GM19467 (cell line): ENCODE measurements around the gene HES2.
"Not testable (repeated sequence)": the region's sequence is repeated elsewhere in the genome, so short reads cannot be mapped to it uniquely, and the experiment has no call there.

ENCODE experiments used
- ATAC-seq: cut with Tn5 transposase; IDR thresholded peaks from one replicate; pipeline ENCODE4 v1.9.1; 2021; ENCODE audit warnings: mild to moderate bottlenecking, moderate library complexity; ENCODE audit not compliant: unreplicated experiment

HES2 gene

DNA sequence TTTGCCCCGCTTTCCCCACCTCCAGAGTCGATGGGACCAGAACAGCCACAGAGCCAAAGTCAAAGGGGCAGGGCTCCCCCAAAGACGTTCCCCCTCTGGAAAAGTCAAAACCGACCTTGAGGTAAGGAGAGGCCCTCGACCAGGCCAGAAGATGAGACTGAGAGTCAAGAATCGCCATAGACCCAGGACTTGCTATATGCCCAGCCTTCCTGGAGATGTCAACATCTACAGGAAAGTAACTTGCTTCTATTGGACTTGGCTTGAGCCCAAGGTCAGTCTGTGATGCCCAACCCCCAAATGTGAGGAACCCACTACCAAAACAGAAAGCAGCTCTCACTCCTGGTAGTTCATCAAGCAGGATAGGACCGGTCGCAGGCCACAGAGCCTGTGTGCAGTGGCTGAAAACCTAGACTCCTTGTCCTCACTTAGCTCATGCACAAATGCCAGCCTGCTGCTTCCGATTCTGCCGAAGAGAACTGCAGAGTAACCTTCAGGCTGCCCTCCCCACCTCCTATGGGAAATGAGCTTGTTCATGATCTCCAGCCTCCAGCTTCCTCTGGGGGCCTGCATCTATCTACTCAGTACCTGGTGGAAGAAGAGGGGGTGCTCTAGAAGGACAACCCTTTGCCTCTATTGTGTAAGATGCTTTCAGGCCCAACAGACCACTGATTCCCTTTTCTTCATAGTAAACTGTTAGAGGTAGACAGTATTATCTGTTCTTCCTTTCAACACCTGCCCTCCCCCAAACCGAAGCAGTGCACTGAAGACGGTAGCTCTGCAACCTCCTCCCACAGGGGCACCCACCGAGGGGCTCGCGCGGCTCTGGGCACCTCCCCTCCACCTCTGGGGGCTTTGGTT is 27.5 kb downstream of the HES2 start:
- no peak for ATAC-seq

DNA sequence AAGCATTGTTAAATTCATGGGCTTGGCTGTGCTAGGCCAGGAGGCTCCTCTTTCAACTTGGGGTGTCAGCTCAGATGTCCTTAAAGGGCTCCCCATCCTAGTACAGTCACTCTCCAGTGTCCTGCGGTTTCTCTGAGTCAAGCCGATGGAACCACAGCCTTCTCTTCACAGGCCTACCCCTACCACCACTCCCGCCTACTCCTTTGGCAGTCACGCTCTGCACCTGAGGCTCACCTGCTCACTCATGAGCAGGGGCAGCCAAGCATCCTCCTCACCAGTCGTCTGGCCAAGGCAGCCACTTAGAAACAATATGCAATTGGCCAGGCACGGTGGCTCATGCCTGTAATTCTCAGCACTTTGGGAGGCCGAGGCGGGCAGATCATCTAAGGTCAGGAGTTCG is 29.7 kb downstream of the HES2 start:
- no peak for ATAC-seq

DNA sequence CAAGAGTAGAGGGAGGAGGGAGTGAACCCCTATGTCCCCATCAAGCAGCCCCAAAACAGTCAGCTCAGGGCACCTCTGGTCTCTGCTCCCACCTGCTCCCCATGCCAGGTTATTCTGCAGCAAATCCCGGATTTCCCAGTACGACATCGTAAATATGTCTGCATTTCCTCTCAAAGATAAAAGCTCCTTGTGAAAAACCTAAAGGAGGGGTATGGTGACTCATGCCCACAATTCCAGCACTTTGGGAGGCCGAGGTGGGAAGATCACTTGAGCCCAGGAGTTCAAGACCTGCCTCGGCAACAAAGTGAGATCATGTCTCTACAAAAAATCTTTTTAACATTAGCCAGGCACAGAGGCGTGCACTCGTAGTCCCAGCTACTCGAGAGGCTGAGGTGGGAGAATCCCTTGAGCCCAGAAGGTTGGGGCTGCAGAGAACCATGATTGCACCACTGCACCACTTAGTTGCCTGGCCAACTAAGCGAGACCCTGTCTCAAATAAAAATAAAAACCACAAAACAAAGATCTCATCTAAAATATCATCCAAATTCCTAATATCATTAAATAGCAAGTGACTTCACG is 33.3 kb downstream of the HES2 start:
- ATAC-seq: no peak

DNA sequence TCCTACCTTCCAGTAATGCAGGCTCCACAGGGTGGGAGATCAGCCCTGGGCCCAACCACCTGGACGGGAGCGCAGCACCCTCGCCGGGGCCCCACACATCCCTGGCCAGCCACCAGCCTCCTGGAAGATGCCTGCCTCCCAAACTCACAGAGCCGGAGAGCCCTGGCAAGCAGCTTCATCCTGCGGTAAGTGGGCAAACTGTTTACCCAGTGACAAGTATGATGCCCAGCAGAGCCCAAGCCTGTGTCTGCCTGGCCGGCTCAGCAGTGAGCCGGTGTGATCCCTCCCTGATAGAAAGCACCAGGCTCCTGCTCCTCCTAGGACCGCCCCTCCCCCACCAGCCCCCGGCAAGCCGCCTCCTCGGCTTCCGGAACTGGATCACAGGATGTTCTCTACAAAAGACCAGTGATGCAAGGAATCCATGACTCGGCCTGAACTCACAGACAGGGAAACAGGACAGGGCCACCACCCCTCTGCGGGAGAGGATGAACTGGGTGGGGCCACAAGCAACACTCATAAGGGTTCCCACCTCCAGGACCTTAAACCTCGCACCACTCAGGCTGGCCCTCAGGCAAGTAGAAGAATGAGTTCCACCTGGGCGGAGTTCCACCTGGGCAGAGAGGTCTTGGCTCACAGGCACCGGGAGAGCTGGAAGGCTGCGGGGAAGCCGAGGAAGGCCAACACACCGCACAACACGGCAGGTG is 34.1 kb downstream of the HES2 start:
- no peak for ATAC-seq

DNA sequence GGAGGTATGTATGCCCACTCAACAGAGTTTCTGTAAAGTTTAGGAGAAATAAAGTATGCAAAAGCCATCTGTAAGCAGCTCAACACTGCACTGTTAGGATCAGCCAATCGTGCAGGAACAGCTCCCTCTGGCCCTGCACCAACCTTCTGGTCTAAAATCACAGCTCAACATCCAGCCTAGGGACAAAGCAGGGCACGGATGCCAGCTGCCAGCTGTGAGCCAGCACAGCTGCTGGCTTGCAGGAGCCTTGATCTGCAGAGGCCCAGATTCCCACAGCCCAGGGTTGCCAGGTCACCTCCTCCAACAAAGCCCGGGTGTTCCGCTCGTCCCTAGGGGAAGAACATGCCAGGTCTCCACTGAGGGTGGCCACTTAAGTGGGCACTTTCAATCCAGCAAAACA is 34.8 kb downstream of the HES2 start:
- ATAC-seq: no peak

DNA sequence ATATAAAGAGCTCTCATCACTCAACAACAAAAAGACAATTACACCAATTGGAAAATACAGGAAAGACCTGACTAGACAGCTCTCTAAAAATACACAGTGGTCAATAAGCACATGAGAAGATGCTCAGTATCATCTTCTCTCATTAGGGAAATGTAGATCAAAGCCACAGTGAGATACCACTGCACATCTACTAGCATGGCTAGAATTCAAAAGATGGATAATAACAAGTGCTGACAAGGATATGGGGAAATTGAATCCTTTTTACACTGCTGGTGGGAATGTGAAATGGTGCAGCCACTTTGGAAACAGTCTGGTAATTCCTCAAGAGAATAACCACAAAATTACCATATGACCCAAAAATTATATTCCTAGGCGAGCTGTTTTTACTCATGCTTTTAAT is 35.6 kb downstream of the HES2 start:
- ATAC-seq: no peak

DNA sequence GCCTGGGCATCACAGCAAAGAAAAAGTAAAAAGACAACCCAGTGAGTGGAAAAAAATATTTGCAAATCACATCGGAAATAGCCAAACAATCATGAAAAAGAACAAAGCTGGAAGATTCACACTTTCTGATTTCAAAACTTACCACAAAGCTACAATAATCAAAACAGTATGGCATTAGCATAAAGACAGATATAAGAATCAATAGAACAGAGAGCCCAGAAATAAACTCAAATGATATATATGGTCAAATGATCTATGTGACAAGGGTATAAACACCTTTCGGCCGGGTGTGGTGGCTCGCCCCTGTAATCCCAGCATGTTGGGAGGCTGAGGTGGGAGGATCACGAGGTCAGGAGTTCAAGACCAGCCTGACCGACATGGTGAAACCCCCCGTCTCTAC is 39.7 kb downstream of the HES2 start:
- ATAC-seq: no peak

DNA sequence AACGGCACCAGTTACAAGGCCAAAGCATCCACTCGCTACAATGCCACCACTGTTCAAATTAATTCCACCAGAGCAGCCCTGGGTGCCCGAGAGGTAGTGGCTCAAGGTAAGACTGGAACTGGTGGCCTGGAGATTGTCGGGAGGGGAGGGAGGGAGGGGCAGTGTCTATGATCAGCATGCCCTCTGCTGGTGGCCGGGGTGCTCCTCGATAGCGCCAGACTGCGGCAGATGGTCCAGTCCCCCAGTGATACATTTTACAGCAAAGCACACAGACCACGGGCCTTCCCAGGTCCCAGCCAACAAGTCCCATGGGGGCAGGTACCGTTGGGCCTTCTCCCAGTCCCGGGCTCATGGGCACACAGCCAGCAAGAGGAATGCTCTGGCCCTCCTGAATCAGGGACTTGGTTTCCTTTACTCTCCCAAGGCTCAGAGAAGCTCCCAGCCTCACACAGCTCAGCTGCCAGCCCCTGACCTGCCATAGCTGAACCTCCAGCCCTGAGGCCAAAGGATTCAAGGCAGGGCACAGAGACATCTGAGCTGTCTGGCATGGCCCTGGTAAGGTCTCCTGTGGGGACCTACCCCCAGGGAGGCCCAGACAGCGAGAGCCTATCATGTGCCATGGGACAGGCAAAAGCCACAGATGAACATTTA is 41.5 kb downstream of the HES2 start:
- no peak for ATAC-seq

DNA sequence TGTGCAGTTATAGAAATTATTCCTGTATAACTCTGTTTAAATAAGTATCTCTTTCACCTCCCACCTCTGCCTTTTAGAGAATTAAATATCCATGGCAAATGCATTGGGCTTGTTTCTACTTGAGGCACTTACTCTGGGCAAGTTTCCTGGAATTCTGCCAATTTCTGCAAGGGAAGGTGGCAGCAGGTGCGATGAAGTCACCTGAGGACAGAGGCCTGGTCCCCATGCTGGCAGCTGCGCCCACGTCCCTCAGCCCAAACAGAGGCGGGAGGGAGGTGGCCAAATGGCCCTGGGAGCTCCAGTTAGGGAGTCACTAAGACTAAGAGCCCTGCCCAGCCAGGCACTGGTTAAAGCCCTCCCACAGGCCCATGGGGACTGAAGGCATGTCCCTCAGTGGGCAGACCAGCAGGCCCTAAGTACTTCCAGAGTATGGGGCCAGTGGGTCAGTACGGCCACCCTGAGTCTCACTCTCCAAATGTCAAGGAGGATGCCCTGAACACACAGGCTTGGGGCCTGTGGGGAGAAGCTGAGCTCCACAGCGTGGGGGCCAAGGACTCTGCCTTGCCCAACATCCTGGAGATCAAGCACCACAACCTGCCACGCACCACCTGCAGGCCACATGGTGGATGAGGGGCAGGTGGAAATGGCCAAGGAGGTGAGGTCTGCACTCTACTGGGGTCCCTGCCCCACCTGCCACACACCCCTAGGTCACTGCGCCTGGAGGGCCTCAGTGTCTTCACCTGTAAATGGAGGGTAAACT is 45.6 kb downstream of the HES2 start:
- ATAC-seq: no peak

DNA sequence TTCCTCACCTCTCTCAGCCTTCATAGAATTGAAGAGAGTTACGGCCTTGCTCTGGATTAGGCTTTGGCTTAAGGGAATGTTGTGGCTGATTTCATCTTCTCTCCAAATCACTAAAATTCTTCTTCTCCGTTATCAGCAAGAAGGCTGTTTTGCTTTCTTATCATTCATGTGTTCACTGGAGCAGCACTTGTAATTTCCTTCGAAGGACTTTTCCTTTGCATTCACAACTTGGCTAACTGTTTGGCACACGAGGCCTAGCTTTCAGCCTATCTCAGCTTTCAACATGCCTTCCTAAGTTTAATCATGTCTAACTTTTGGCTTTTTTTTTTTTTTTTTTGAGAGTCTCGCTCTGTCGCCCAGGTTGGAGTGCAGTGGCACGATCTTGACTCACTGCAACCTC is 47.5 kb downstream of the HES2 start:
- ATAC-seq: not testable (repeated sequence)

DNA sequence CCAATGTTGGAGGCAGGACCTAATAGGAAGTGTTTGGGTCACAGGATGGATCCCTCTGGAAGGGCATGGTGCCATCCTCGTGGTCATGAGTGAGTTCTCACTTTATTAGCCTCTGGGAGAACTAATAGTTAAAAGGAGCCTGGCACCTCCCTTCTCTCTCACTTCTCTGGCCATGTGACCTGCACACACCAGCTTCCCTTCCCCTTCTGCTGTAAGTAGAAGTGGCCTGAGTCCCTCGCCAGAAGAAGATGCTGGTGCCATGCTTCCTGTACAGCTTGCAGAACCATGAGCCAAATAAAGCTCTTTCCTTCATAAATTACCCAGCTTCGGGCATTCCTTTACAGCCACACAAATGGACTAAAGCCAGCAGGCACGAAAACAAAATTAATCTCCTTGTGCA is 49.7 kb downstream of the HES2 start:
- no peak for ATAC-seq

DNA sequence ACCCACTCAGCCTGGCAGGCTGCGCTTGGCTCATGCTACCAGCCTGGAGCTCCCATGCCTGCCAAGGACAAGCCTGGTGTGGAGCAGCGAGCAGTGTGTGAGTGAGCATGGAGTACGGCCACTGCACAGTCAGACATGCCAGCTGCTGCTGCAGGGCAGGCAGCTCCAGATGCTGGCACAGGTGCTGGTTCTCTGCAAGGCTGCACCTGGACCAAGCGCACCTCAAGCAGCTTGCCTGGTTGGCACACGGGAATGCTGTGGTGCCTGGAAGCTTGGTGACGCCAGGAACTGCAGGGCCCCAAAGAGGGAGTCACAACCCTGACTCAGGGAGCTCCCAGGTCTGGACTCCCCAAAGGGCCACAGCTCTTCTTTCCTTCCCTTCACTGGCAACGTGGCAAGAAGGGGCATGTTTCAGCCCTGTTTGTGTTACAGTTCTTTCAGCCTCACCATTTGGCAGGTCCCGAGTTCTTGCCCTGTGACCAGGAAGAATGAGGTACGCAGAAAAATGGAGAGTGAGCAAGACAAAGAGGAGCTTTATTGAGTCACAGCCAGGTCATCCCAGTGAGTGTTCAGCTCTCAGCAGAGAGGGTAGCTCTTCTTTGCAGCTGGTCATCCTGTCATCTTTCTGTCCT is 52.2 kb downstream of the HES2 start:
- ATAC-seq: no peak

DNA sequence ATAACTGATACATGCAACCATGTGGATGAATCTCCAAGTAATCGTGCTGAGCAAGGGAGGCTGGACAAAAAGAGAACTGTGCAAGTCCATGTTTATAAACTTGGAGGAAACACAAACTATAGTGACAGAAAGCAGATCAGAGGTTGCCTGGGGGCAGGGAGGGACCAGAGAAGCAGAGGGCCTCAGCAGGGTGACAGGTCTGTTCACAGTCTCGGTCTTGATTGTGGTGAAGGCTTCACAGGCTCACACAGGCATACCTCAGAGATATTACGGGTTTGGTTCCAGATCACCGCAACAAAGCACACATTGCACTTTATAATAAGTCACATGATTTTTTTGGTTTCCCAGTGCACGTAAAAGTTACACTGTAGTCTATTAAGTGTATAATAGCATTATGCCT is 54.7 kb downstream of the HES2 start:
- ATAC-seq: no peak

DNA sequence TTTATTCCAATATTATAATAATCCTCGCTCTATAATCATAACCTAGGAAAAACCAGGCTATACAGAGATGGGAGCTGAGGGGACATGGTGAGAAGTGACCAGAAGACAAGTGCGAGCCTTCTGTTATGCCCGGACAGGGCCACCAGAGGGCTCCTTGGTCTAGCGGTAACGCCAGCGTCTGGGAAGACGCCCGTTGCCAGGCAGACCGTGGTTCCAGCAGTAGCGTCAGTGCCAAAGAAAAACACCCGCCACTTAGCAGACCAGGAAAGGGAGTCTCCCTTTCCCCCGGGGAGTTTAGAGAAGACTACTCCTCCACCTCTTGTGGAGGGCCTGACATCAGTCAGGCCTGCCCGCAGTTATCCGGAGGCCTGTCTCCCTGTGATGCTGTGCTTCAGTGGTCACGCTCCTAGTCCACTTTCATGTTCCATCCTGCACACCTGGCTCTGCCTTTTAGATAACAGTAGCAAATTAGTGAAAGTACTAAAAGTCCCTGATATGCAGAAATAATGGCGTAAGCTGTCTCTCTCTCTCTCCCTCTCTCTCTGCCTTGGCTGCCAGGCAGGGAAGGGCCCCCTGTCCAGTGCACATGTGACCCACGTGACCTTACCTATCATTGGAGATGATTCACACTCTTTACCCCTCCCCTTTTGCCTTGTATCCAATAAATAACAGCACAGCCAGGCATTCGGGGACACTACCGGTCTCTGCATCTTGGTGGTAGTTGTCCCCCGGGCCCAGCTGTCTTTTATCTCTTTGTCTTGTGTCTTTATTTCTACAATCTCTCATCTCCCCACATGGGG is 56.4 kb downstream of the HES2 start:
- ATAC-seq: not testable (repeated sequence)
